Natural killer cell (primary cell): Measurements from ENCODE around the gene LRRC32. TPM values are rescaled to one million over a fixed set of nuclear protein-coding genes. Genes with fewer than 3 reads are reported as not detected.

ENCODE experiments used
- ATAC-seq, 3 donors: fragments of 150-1000 bp in 2 of 3; fragments of 200-7000 bp in 1 of 3; cut with Tn5 transposase; 1 replicate in 1 of 3; 2 replicates in 2 of 3; pipeline ENCODE4 v1.10.0; 2021; ENCODE audit warnings: mild to moderate bottlenecking in 2 of 3, moderate library complexity in 2 of 3
- DNase-seq, 2 donors: peaks; one replicate each; pipeline versions ENCODE4 v3.0.0 to v3.0.0-alpha.2; 2013 to 2021; ENCODE audit warnings: mixed read lengths in 1 of 2
- H3K27ac ChIP-seq: one replicate; pipeline ENCODE4 v1.5.1; 2013; ENCODE audit warnings: mild to moderate bottlenecking, low read length
- H3K27me3 ChIP-seq: one replicate; pipeline ENCODE4 v1.6.1; 2013; ENCODE audit warnings: low read length; ENCODE audit not compliant: control insufficient read depth, insufficient read depth
- H3K36me3 ChIP-seq: one replicate; pipeline ENCODE4 v1.6.1; 2013; ENCODE audit warnings: low read length; ENCODE audit not compliant: control insufficient read depth, insufficient read depth
- H3K4me1 ChIP-seq: one replicate; pipeline ENCODE4 v1.6.1; 2013; ENCODE audit warnings: low read length; ENCODE audit not compliant: control insufficient read depth, insufficient read depth
- H3K4me3 ChIP-seq: one replicate; pipeline ENCODE4 v1.5.1; 2013; ENCODE audit warnings: low read length
- H3K9me3 ChIP-seq: one replicate; pipeline ENCODE4 v1.6.1; 2013; ENCODE audit warnings: low read length; ENCODE audit not compliant: control insufficient read depth, insufficient read depth
- H3K27ac Mint-ChIP-seq, 2 donors: one replicate each; pipeline ENCODE4 v1.8.0; 2022; ENCODE audit warnings: mild to moderate bottlenecking in 2 of 2, mixed read lengths in 2 of 2, moderate library complexity in 1 of 2
- H3K27me3 Mint-ChIP-seq, 2 donors: one replicate each; pipeline ENCODE4 v1.8.0; 2022; ENCODE audit warnings: low read depth in 2 of 2, mixed read lengths in 2 of 2
- H3K36me3 Mint-ChIP-seq: one replicate; pipeline ENCODE4 v1.8.0; 2022; ENCODE audit warnings: mixed read lengths
- H3K4me1 Mint-ChIP-seq, 2 donors: one replicate each; pipeline ENCODE4 v1.8.0; 2022; ENCODE audit warnings: mixed read lengths in 2 of 2
- H3K4me3 Mint-ChIP-seq: one replicate; pipeline ENCODE4 v1.8.0; 2022; ENCODE audit warnings: mild to moderate bottlenecking, moderate library complexity, mixed read lengths
- H3K9me3 Mint-ChIP-seq, 2 donors: one replicate each; pipeline ENCODE4 v1.8.0; 2022; ENCODE audit warnings: mixed read lengths in 2 of 2
- CTCF ChIP-seq: fragments of 200-600 bp; IDR thresholded peaks from one replicate; pipeline ENCODE4 v1.8.0; 2022; ENCODE audit warnings: antibody characterized with exemption
- WGBS: methylation state at CpG from one replicate; pipeline ENCODE4 v1.1.7; 2013; ENCODE audit warnings: missing lambda C conversion rate; ENCODE audit not compliant: insufficient coverage; 5-methylcytosine and 5-hydroxymethylcytosine counted together
- intact Hi-C: fragments of 100-400 bp; cut with micrococcal nuclease; formaldehyde crosslinking; loops from one replicate; pipeline ENCODE4 v1.14.2; 2022
- total RNA-seq, 4 donors: library from RNA; stranded (reverse); fragments of 120-200 nt in 1 of 4; gene quantifications; one replicate each; pipeline versions ENCODE4 v1.2.3 to v1.2.4, GENCODE V29; 2013 to 2022

LRRC32 gene
- total RNA-seq, 3 donors from 2014 or later (not counting 1 experiment from before 2014, with no cell fraction given) = 0.14 to 1.4 (median 1.4) TPM

GRCh38 chr11:76624500-76625379 lies 45.8 kb downstream of the LRRC32 start:
- no peak overlapping the region for H3K27ac Mint-ChIP-seq

GRCh38 chr11:76623884-76624419 lies 46.6 kb downstream of the LRRC32 start:
- 97% methylated on average over 6 of the region's 6 CpGs for WGBS
- H3K4me3 ChIP-seq = no peak overlapping the region

More at GRCh38 chr11:76624500-76625379, 45.8 kb downstream of the LRRC32 start:
- Histone ChIP-seq H3K9me3 (peaks cover 12% of the 10 kb centered on the region), H3K4me3 (no peak overlapping the region), H3K27ac (no peak overlapping the region), H3K27me3 (peaks cover 27% of the 10 kb centered on the region), H3K36me3 (no peaks in the 10 kb centered on the region), H3K4me1 (peaks cover 34% of the 10 kb centered on the region)
- 90% methylated on average over 15 of the region's 15 CpGs for WGBS
- no peak for TF ChIP-seq CTCF
- Mint-ChIP-seq H3K9me3 (no peaks in the 10 kb centered on the region), H3K36me3 (no peaks in the 10 kb centered on the region), H3K4me3 (no peak overlapping the region), H3K4me1 (peaks cover 21 to 25% of the 10 kb centered on the region in 2 donors), H3K27me3 (peaks cover 44 to 54% of the 10 kb centered on the region in 2 donors)
- ATAC-seq = no peak
- DNase-seq = no peak
- intact Hi-C loops = loop anchor here (5.0 kb wide), 1 partner anchor 48 kb away; the partner anchor contains the start of gene LRRC32

GRCh38 chr11:76623171-76623883 lies 47.2 kb downstream of the LRRC32 start:
- Mint-ChIP-seq H3K27me3 (peaks cover 44 to 60% of the 10 kb centered on the region in 2 donors), H3K4me3 (no peak overlapping the region), H3K27ac (no peak overlapping the region), H3K4me1 (peaks cover 19 to 21% of the 10 kb centered on the region in 2 donors), H3K9me3 (no peaks in the 10 kb centered on the region), H3K36me3 (no peaks in the 10 kb centered on the region)
- Histone ChIP-seq H3K9me3 (peaks cover 12% of the 10 kb centered on the region), H3K27me3 (peaks cover 27% of the 10 kb centered on the region), H3K27ac (no peak overlapping the region), H3K4me3 (no peak overlapping the region), H3K4me1 (peaks cover 20% of the 10 kb centered on the region), H3K36me3 (no peaks in the 10 kb centered on the region)
- 95% methylated on average over 11 of the region's 12 CpGs for WGBS
- intact Hi-C loops = no loop called here
- ATAC-seq = no peak
- no peak for TF ChIP-seq CTCF
- DNase-seq = no peak

More at GRCh38 chr11:76623884-76624419, 46.6 kb downstream of the LRRC32 start:
- Histone ChIP-seq H3K27ac (no peak overlapping the region), H3K9me3 (peaks cover 12% of the 10 kb centered on the region), H3K36me3 (no peaks in the 10 kb centered on the region), H3K27me3 (peaks cover 27% of the 10 kb centered on the region), H3K4me1 (peaks cover 26% of the 10 kb centered on the region)
- Mint-ChIP-seq H3K4me3 (no peak overlapping the region), H3K36me3 (no peaks in the 10 kb centered on the region), H3K27me3 (peaks cover 44 to 54% of the 10 kb centered on the region in 2 donors), H3K9me3 (no peaks in the 10 kb centered on the region), H3K27ac (no peak overlapping the region), H3K4me1 (peaks cover 19 to 21% of the 10 kb centered on the region in 2 donors)
- intact Hi-C loops = no loop called here
- TF ChIP-seq CTCF = no peak
- ATAC-seq (no peak), DNase-seq (no peak)
